ENCODE data around the gene ADISSP. TPM values are rescaled to one million over a fixed set of nuclear protein-coding genes. Genes with fewer than 3 reads are reported as not detected.

ADISSP gene
- total RNA-seq, 1 donor from 2014 or later: 10.2 TPM

GRCh38 chr20:3707508-3707899 lies 60.0 kb downstream of the ADISSP start:
- Histone ChIP-seq H3K4me1 (peaks cover 24% of the 10 kb centered on the region), H3K9me3 (replicated peaks) (no peaks in the 10 kb centered on the region), H3K27me3 (ENCODE audit: low read depth) (no peaks in the 10 kb centered on the region), H3K36me3 (no peaks in the 10 kb centered on the region), H3K4me3 (no peak overlapping the region), H3K27ac (replicated peaks) (no peak overlapping the region)
- TF ChIP-seq CTCF (IDR thresholded peaks at IDR 0.05; ENCODE audit: borderline replicate concordance): no peak
- intact Hi-C loops (cut with micrococcal nuclease): no loop called here
- DNase-seq: no peak

- no peak for TF ChIP-seq CTCF (IDR thresholded peaks at IDR 0.05; ENCODE audit: borderline replicate concordance)
- Histone ChIP-seq H3K27me3 (ENCODE audit: low read depth) (no peaks in the 10 kb centered on the region), H3K4me3 (no peak overlapping the region), H3K27ac (replicated peaks) (no peak overlapping the region), H3K4me1 (peaks cover 24% of the 10 kb centered on the region), H3K9me3 (replicated peaks) (no peaks in the 10 kb centered on the region), H3K36me3 (no peaks in the 10 kb centered on the region)
- DNase-seq: no peak
- intact Hi-C loops (cut with micrococcal nuclease): no loop called here
Observed at GRCh38 chr20:3706774-3707507, 60.6 kb downstream of the ADISSP start.

- Histone ChIP-seq H3K4me1 (peaks cover 22% of the 10 kb centered on the region), H3K27ac (replicated peaks) (no peak overlapping the region), H3K4me3 (no peak overlapping the region), H3K27me3 (ENCODE audit: low read depth) (no peaks in the 10 kb centered on the region), H3K36me3 (no peaks in the 10 kb centered on the region), H3K9me3 (replicated peaks) (no peaks in the 10 kb centered on the region)
- DNase-seq: no peak
- intact Hi-C loops (cut with micrococcal nuclease): no loop called here
- no peak for TF ChIP-seq CTCF (IDR thresholded peaks at IDR 0.05; ENCODE audit: borderline replicate concordance)
Observed at GRCh38 chr20:3705970-3706739, 61.4 kb downstream of the ADISSP start.

GRCh38 chr20:3705491-3705969 lies 62.0 kb downstream of the ADISSP start:
- Histone ChIP-seq H3K4me3 (no peak overlapping the region), H3K36me3 (no peaks in the 10 kb centered on the region), H3K9me3 (replicated peaks) (no peaks in the 10 kb centered on the region), H3K27ac (replicated peaks) (no peak overlapping the region), H3K4me1 (peaks cover 16% of the 10 kb centered on the region), H3K27me3 (ENCODE audit: low read depth) (no peaks in the 10 kb centered on the region)
- no peak for TF ChIP-seq CTCF (IDR thresholded peaks at IDR 0.05; ENCODE audit: borderline replicate concordance)
- DNase-seq: no peak
- intact Hi-C loops (cut with micrococcal nuclease): no loop called here

GRCh38 chr20:3704087-3704486 lies 63.5 kb downstream of the ADISSP start:
- H3K4me1 ChIP-seq: peaks cover 8% of the 10 kb centered on the region
- intact Hi-C loops (cut with micrococcal nuclease): no loop called here
- DNase-seq: no peak

More at GRCh38 chr20:3704087-3704486, 63.5 kb downstream of the ADISSP start:
- Histone ChIP-seq H3K27me3 (ENCODE audit: low read depth) (no peaks in the 10 kb centered on the region), H3K4me3 (no peak overlapping the region), H3K36me3 (no peaks in the 10 kb centered on the region), H3K27ac (replicated peaks) (no peak overlapping the region), H3K9me3 (replicated peaks) (no peaks in the 10 kb centered on the region)
- no peak for TF ChIP-seq CTCF (IDR thresholded peaks at IDR 0.05; ENCODE audit: borderline replicate concordance)

Other genes with a start within 250 kb of the ADISSP start
- gene GFRA4, start 104.4 kb downstream of the ADISSP start, total RNA-seq: not detected
- 10.8 TPM for gene ADAM33, start 85.7 kb downstream of the ADISSP start, total RNA-seq
- gene SIGLEC1, start 55.2 kb downstream of the ADISSP start, total RNA-seq: 6.4 TPM
- gene HSPA12B, start 35.1 kb downstream of the ADISSP start, total RNA-seq: 12.5 TPM
- gene SPEF1, start 13.7 kb upstream of the ADISSP start, total RNA-seq: 0.33 TPM
- gene CENPB, start 19.0 kb upstream of the ADISSP start, total RNA-seq: 70.7 TPM
- gene CDC25B, start 28.6 kb upstream of the ADISSP start, total RNA-seq: 8.1 TPM
- 11.3 TPM for gene AP5S1, start 52.8 kb upstream of the ADISSP start, total RNA-seq
- gene MAVS, start 79.1 kb upstream of the ADISSP start, total RNA-seq: 44.9 TPM
- 16.4 TPM for gene PANK2, start 121.6 kb upstream of the ADISSP start, total RNA-seq
- gene RNF24, start 247.8 kb upstream of the ADISSP start, total RNA-seq: 5.1 TPM